KMS-11 (cell line): Measurements from ENCODE around the gene CTSF.

ENCODE experiments used
- H2AFZ ChIP-seq: fragments of 200-600 bp; sonication (generic); 2 replicates; pipeline ENCODE4 v1.6.1; 2016; ENCODE audit warnings: antibody characterized with exemption, mixed run types, low read depth
- H3K27ac ChIP-seq: fragments of 200-600 bp; sonication (generic); 2 replicates; pipeline ENCODE4 v1.6.1; 2016; ENCODE audit warnings: mild to moderate bottlenecking, mixed run types
- H3K27me3 ChIP-seq: fragments of 200-600 bp; sonication (generic); 2 replicates; pipeline ENCODE4 v1.6.1; 2017; ENCODE audit warnings: mild to moderate bottlenecking, low read depth, mixed run types, moderate library complexity; ENCODE audit not compliant: insufficient read depth
- H3K36me3 ChIP-seq: fragments of 200-600 bp; sonication (generic); 2 replicates; pipeline ENCODE4 v1.6.1; 2017; ENCODE audit warnings: mild to moderate bottlenecking, mixed run types; ENCODE audit not compliant: insufficient read depth
- H3K4me1 ChIP-seq: fragments of 200-600 bp; sonication (generic); 2 replicates; pipeline ENCODE4 v1.6.1; 2016; ENCODE audit warnings: mild to moderate bottlenecking, low read depth, mixed run types; ENCODE audit not compliant: poor library complexity, severe bottlenecking
- H3K4me2 ChIP-seq: fragments of 200-600 bp; sonication (generic); 2 replicates; pipeline ENCODE4 v1.7.0; 2016; ENCODE audit warnings: mild to moderate bottlenecking, mixed run types
- H3K4me3 ChIP-seq: fragments of 200-600 bp; sonication (generic); IDR thresholded peaks from 2 replicates; pipeline ENCODE4 v1.6.1; 2017; ENCODE audit warnings: low read depth, low read length, mixed read lengths; ENCODE audit not compliant: insufficient read depth
- H3K79me2 ChIP-seq: fragments of 200-600 bp; sonication (generic); 2 replicates; pipeline ENCODE4 v1.6.1; 2016; ENCODE audit warnings: low read depth, mixed run types; ENCODE audit not compliant: insufficient read depth
- H3K9ac ChIP-seq: fragments of 200-600 bp; sonication (generic); 2 replicates; pipeline ENCODE4 v1.6.1; 2016; ENCODE audit warnings: mild to moderate bottlenecking, mixed run types
- H4K20me1 ChIP-seq: fragments of 200-600 bp; sonication (generic); 2 replicates; pipeline ENCODE4 v1.6.1; 2016; ENCODE audit warnings: mild to moderate bottlenecking, mixed run types; ENCODE audit not compliant: insufficient read depth
- CTCF ChIP-seq: fragments of 200-600 bp; sonication (generic); conservative IDR thresholded peaks from 2 replicates; pipeline ENCODE4 v1.6.1; 2017; ENCODE audit warnings: low read depth, mild to moderate bottlenecking, antibody characterized with exemption, low read length, moderate library complexity, mixed read lengths

The CTSF gene

GRCh38 chr11:66567787-66568123, 651 bp downstream of the CTSF start:
- Histone ChIP-seq H3K9ac (no peak overlapping the region), H4K20me1 (no peaks in the 10 kb centered on the region), H3K36me3 (no peaks in the 10 kb centered on the region), H3K4me3 (no peak overlapping the region), H3K4me1 (no peaks in the 10 kb centered on the region), H3K27me3 (no peaks in the 10 kb centered on the region), H2AFZ (peak overlapping the region; percentile 60; the same call in 1 of the 2 replicates), H3K27ac (no peak overlapping the region), H3K79me2 (no peaks in the 10 kb centered on the region), H3K4me2 (no peak overlapping the region)
- no peak for TF ChIP-seq CTCF

GRCh38 chr11:66566221-66566620, 2.2 kb downstream of the CTSF start:
- Histone ChIP-seq H3K27me3 (no peaks in the 10 kb centered on the region), H3K4me3 (no peak overlapping the region), H3K36me3 (no peaks in the 10 kb centered on the region), H3K4me1 (no peaks in the 10 kb centered on the region), H3K4me2 (no peak overlapping the region), H2AFZ (no peak overlapping the region), H4K20me1 (no peaks in the 10 kb centered on the region), H3K79me2 (no peaks in the 10 kb centered on the region), H3K9ac (no peak overlapping the region), H3K27ac (no peak overlapping the region)
- no peak for TF ChIP-seq CTCF

- Histone ChIP-seq H3K79me2 (no peaks in the 10 kb centered on the region), H2AFZ (no peak overlapping the region), H3K36me3 (no peaks in the 10 kb centered on the region), H4K20me1 (no peaks in the 10 kb centered on the region), H3K4me2 (no peak overlapping the region), H3K4me3 (no peak overlapping the region), H3K9ac (no peak overlapping the region), H3K4me1 (no peaks in the 10 kb centered on the region), H3K27me3 (no peaks in the 10 kb centered on the region), H3K27ac (no peak overlapping the region)
- TF ChIP-seq CTCF: no peak
Observed at GRCh38 chr11:66564984-66565383, 3.4 kb downstream of the CTSF start.

GRCh38 chr11:66564538-66564937, 3.9 kb downstream of the CTSF start:
- TF ChIP-seq CTCF: no peak
- Histone ChIP-seq H3K27me3 (no peaks in the 10 kb centered on the region), H3K36me3 (no peaks in the 10 kb centered on the region), H4K20me1 (no peaks in the 10 kb centered on the region), H3K4me2 (no peak overlapping the region), H3K27ac (no peak overlapping the region), H3K4me1 (no peaks in the 10 kb centered on the region), H2AFZ (no peak overlapping the region), H3K9ac (no peak overlapping the region), H3K4me3 (no peak overlapping the region), H3K79me2 (no peaks in the 10 kb centered on the region)

- Histone ChIP-seq H3K9ac (no peak overlapping the region), H3K27me3 (no peaks in the 10 kb centered on the region; the same call in 1 of the 2 replicates), H3K4me1 (no peaks in the 10 kb centered on the region), H3K4me2 (no peak overlapping the region), H3K36me3 (no peaks in the 10 kb centered on the region), H3K79me2 (no peaks in the 10 kb centered on the region), H2AFZ (no peak overlapping the region), H3K4me3 (no peak overlapping the region), H3K27ac (no peak overlapping the region), H4K20me1 (no peaks in the 10 kb centered on the region)
- no peak for TF ChIP-seq CTCF
Observed at GRCh38 chr11:66563832-66564231, 4.6 kb downstream of the CTSF start.
